SK-N-SH (cell line): ENCODE data around the gene RNF113B.

ENCODE experiments used
- ELF1 ChIP-seq: IDR thresholded peaks from 2 replicates; pipeline ENCODE4 v1.4.0; 2012
- JUND ChIP-seq: IDR thresholded peaks from 2 replicates; pipeline ENCODE4 v1.4.0; 2012
- POLR2AphosphoS5 ChIP-seq: IDR thresholded peaks from 2 replicates; pipeline ENCODE4 v1.6.1; 2012; ENCODE audit warnings: low read depth, low read length
- RCOR1 ChIP-seq: fragments of 150-350 bp; IDR thresholded peaks from 2 replicates; pipeline ENCODE4 v1.6.1; 2017; ENCODE audit warnings: antibody characterized with exemption, low read length
- RFX5 ChIP-seq: IDR thresholded peaks from 2 replicates; pipeline ENCODE4 v1.6.1; 2012; ENCODE audit warnings: mild to moderate bottlenecking, improper control_type of control experiment, low read length
- TAF1 ChIP-seq: IDR thresholded peaks from 2 replicates; pipeline ENCODE4 v1.6.1; 2012; ENCODE audit warnings: low read depth, mild to moderate bottlenecking, low read length, moderate library complexity, borderline replicate concordance
- TF ChIP-seq, protein P1 (sequence below): fragments of 200-600 bp; sonication (generic); IDR thresholded peaks from 2 replicates; pipeline ENCODE4 v1.6.1; 2017; ENCODE audit warnings: antibody characterized with exemption, mild to moderate bottlenecking, moderate library complexity
- TF ChIP-seq, protein P2 (sequence below): IDR thresholded peaks from 2 replicates; pipeline ENCODE4 v1.6.1; 2012; ENCODE audit warnings: mild to moderate bottlenecking, low read depth, low read length, moderate library complexity

DNA sequence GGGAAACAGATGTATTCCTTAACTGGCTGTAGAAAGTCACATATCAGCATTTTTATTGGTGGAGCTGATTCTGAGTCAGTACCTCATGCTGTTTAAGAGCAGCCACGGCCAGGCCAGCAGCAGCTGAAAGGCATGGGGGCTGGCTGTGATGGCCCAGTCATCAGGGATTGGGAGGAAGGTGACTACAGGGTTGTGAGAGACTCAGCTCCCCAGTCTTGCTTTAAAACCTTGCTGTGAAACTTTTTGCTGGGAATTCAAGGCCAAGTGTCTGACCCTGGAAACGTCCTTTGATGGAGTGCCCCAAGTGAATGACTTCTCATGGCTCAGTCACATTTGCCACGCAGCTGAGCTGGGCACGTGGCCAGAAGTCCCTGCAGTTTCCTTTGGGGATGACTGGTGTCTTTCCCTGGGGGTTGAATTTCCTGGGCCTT, 39.1 kb upstream of the RNF113B start:
- TF ChIP-seq, protein P1, sequence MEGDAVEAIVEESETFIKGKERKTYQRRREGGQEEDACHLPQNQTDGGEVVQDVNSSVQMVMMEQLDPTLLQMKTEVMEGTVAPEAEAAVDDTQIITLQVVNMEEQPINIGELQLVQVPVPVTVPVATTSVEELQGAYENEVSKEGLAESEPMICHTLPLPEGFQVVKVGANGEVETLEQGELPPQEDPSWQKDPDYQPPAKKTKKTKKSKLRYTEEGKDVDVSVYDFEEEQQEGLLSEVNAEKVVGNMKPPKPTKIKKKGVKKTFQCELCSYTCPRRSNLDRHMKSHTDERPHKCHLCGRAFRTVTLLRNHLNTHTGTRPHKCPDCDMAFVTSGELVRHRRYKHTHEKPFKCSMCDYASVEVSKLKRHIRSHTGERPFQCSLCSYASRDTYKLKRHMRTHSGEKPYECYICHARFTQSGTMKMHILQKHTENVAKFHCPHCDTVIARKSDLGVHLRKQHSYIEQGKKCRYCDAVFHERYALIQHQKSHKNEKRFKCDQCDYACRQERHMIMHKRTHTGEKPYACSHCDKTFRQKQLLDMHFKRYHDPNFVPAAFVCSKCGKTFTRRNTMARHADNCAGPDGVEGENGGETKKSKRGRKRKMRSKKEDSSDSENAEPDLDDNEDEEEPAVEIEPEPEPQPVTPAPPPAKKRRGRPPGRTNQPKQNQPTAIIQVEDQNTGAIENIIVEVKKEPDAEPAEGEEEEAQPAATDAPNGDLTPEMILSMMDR, result no peak
- TF ChIP-seq RFX5, result no peak
- TF ChIP-seq RCOR1, result no peak
- no peak for TF ChIP-seq JUND
- no peak for TF ChIP-seq TAF1
- no peak for TF ChIP-seq POLR2AphosphoS5
- TF ChIP-seq, protein P2, sequence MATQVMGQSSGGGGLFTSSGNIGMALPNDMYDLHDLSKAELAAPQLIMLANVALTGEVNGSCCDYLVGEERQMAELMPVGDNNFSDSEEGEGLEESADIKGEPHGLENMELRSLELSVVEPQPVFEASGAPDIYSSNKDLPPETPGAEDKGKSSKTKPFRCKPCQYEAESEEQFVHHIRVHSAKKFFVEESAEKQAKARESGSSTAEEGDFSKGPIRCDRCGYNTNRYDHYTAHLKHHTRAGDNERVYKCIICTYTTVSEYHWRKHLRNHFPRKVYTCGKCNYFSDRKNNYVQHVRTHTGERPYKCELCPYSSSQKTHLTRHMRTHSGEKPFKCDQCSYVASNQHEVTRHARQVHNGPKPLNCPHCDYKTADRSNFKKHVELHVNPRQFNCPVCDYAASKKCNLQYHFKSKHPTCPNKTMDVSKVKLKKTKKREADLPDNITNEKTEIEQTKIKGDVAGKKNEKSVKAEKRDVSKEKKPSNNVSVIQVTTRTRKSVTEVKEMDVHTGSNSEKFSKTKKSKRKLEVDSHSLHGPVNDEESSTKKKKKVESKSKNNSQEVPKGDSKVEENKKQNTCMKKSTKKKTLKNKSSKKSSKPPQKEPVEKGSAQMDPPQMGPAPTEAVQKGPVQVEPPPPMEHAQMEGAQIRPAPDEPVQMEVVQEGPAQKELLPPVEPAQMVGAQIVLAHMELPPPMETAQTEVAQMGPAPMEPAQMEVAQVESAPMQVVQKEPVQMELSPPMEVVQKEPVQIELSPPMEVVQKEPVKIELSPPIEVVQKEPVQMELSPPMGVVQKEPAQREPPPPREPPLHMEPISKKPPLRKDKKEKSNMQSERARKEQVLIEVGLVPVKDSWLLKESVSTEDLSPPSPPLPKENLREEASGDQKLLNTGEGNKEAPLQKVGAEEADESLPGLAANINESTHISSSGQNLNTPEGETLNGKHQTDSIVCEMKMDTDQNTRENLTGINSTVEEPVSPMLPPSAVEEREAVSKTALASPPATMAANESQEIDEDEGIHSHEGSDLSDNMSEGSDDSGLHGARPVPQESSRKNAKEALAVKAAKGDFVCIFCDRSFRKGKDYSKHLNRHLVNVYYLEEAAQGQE, result no peak
- TF ChIP-seq ELF1, result no peak
